A549 treated with Hydrocortisone at 1 μM for 4 hours (cell line): ENCODE data around the gene SH3BP2. TPM values are rescaled to one million over a fixed set of nuclear protein-coding genes. Genes with fewer than 3 reads are reported as not detected.

Experiments used
- total RNA-seq: library from RNA; stranded (reverse); fragments of 200-300 nt; extraction: Qiagen RNA extraction; gene quantifications from 5 replicates; pipeline ENCODE4 v1.2.3, GENCODE V29; 2022

Gene SH3BP2, protein sequence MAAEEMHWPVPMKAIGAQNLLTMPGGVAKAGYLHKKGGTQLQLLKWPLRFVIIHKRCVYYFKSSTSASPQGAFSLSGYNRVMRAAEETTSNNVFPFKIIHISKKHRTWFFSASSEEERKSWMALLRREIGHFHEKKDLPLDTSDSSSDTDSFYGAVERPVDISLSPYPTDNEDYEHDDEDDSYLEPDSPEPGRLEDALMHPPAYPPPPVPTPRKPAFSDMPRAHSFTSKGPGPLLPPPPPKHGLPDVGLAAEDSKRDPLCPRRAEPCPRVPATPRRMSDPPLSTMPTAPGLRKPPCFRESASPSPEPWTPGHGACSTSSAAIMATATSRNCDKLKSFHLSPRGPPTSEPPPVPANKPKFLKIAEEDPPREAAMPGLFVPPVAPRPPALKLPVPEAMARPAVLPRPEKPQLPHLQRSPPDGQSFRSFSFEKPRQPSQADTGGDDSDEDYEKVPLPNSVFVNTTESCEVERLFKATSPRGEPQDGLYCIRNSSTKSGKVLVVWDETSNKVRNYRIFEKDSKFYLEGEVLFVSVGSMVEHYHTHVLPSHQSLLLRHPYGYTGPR
- total RNA-seq: 2.2 to 4.7 TPM (median 4.1 TPM) in 5 replicates

DNA sequence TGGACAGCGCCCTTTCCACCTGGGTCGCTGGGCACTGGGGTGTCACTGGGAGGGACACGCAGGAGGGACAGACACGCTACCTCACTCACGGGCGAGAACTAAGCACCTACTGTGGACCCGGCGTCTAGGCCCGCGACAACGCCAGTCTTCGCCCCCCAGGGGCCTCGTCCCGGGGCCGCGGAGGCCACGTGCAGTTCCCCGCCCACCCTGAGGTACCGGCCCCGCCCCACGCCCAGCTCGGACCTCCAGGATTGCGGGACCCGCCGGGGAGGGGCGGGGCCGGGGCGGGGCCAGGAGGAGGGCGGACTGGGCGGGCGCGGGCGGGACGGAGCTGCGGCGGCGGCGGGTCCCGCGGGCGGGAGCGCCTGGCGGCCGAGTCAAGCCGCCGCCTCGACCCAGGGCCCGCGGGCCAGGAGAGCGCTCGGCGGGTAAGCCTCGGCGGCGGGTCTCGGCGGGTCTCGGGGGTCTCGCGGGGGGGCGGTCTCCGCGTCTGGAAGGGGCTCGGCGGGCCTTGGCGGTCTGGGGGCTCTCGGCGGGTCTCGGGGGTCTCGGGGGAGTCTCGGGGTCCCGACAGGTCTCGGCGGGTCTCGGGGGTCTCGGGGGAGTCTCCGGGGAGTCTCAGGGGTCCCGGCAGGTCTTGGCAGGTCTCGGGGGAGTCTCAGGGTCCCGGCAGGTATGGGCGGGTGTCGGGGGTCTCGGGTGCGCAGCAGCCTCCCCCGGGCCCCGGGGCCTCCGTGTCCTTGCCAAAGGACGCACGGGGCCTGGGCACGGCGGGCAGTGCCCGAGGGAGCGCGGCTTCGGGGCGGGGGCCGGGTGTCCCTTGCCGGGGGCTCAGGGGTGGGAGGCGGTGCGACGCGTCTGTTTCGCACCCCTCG is at the start of gene SH3BP2:
SH3BP2 (plus strand) TSS at position 375 of the 875 bp plus-strand sequence. CDS start 27,533 bp downstream, outside the sequence.

DNA sequence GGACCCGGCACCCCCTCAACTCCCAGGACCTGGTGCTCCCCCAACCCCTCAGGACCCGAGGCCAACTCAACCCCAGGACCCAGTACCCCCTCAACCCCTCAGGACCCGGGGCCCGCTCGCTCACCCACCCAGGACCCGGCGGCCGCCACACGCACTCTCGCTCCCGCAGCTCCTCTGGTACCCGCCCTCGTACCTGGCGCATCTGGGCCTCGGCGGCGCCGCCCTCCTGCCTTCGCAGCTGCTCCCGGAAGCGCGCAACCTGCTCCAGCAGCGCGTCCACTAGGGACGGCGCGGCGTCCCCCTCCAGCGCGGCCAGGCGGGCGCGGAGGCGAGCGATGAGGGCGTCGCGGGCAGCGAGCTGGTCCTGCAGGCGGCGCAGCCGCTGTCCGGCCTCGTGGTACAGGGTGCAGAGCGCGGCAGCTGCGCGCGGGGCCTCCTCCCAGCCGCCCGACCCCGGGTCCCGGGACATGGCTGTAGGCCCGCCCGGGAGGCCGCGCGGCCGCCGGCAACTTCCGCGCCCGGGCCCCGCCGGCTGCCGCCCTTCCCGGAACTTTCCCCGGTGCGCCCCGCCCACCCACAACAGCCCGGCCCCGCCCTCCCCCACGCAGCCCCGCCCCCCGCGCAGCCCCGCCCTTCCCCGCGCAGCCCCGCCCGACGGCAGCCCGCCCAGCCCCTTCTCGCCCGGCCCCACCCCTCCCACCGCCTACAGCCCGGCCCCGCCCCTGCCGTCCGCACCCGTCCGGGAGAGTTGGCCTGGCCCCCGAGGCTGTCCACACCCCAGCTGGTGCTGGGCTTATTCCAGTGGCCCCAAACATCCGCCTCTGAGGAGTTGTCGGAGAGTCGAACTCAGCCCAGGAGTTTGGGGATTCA is 36.8 kb upstream of the SH3BP2 start, which contains the start of gene TNIP2:
TNIP2 (minus strand) TSS at position 516 of the 870 bp plus-strand sequence; CDS start at position 469, 47 bp downstream.

DNA sequence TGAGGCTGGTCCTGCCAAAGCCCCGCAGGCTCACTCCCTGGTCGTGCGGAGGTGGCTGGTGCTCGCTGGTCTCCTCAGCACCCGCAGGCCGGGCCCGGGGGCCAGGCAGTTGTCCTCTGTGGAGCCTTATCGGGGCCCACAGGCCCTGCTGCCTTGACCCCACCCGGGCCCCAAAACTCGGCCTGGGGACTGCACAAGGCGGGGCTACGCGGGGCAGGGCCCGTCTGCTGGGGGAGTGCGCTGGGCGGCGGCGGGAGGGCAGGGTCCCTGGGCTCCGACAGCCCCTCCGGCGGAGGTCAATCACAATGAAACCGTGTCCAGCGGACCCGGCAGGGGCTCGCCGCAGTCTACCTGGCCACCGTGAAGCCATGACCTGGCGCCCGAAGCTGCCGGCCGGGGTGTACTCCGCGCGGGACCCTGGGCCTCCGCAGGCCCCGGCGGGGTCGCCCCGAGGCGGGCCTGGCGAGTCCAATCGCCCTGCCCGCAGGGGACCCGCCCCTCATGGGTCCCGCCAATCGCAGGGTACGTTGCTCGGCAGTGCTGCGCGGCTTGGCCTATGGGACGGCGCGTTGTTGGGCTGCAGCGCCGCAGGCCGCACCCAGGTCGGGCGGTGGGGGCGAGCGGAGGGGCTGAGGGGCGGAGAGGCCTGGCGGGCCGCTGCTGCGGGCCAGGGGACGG is 50.5 kb downstream of the SH3BP2 start, which contains the start of gene ADD1:
ADD1 (plus strand) TSS at position 582 of the 678 bp plus-strand sequence. CDS start 32,072 bp downstream, outside the sequence.

Other genes with a start within 250 kb of the SH3BP2 start
- 37.3 to 49.0 TPM (median 43.0 TPM) in 5 replicates for gene TNIP2, start 36.7 kb upstream of the SH3BP2 start, total RNA-seq
- gene ADD1, start 50.8 kb downstream of the SH3BP2 start, total RNA-seq: 79.4 to 95.1 TPM (median 85.6 TPM) in 5 replicates
- 23.7 to 30.8 TPM (median 27.4 TPM) in 5 replicates for gene NOP14, start 170.3 kb downstream of the SH3BP2 start, total RNA-seq
- 1.4 to 1.7 TPM (median 1.6 TPM) in 5 replicates for gene GRK4, start 170.5 kb downstream of the SH3BP2 start, total RNA-seq